Aorta (tissue), 5 donors: ENCODE data around the gene TIGD1. TPM values are rescaled to one million over a fixed set of nuclear protein-coding genes. Genes with fewer than 3 reads are reported as not detected.

ENCODE experiments used
- ATAC-seq: fragments of 200-7000 bp; cut with Tn5 transposase; one replicate; pipeline ENCODE4 v1.9.1; 2022; ENCODE audit warnings: moderate library complexity; ENCODE audit not compliant: low FRiP score
- DNase-seq, 2 donors: peaks; one replicate each; pipeline ENCODE4 v3.0.0-alpha.2; 2020
- H3K27ac ChIP-seq, 2 donors: one replicate each; pipeline ENCODE4 v1.5.1; 2013; ENCODE audit warnings: low read length in 2 of 2, mild to moderate bottlenecking in 2 of 2, moderate library complexity in 2 of 2, control low read depth in 1 of 2, inconsistent platforms in 1 of 2, low read depth in 1 of 2
- H3K27me3 ChIP-seq, 2 donors: one replicate each; pipeline ENCODE4 v1.6.1; 2013; ENCODE audit warnings: control low read depth in 1 of 2, low read length in 1 of 2, mild to moderate bottlenecking in 1 of 2, moderate library complexity in 1 of 2; ENCODE audit not compliant: insufficient read depth in 2 of 2, control insufficient read depth in 1 of 2
- H3K36me3 ChIP-seq, 2 donors: one replicate each; pipeline ENCODE4 v1.6.1; 2013; ENCODE audit warnings: control low read depth in 1 of 2, low read length in 1 of 2, mild to moderate bottlenecking in 1 of 2; ENCODE audit not compliant: insufficient read depth in 2 of 2, control insufficient read depth in 1 of 2
- H3K4me1 ChIP-seq, 2 donors: one replicate each; pipeline ENCODE4 v1.6.1; 2013; ENCODE audit warnings: low read length in 2 of 2, control low read depth in 1 of 2, mild to moderate bottlenecking in 1 of 2, moderate library complexity in 1 of 2; ENCODE audit not compliant: insufficient read depth in 2 of 2, control insufficient read depth in 1 of 2
- H3K4me3 ChIP-seq, 2 donors: one replicate each; pipeline ENCODE4 v1.5.1; 2013; ENCODE audit warnings: low read length in 2 of 2, control low read depth in 1 of 2, mild to moderate bottlenecking in 1 of 2
- H3K9me3 ChIP-seq: one replicate; pipeline ENCODE4 v1.6.1; 2013; ENCODE audit warnings: mild to moderate bottlenecking, low read length; ENCODE audit not compliant: control insufficient read depth
- WGBS, 2 donors: extraction: QIAGEN DNeasy Blood & Tissue Kit; methylation state at CpG; one replicate each; pipeline ENCODE4 v1.1.7; 2013; 5-methylcytosine and 5-hydroxymethylcytosine counted together
- intact Hi-C, 2 donors: fragments of 100-400 bp; cut with DNase I; formaldehyde crosslinking; loops; one replicate each; pipeline versions ENCODE4 v1.14.2 to v1.15.0; 2022
- polyA plus RNA-seq, 2 donors: library from polyadenylated mRNA; stranded (reverse); fragments of 200-250 nt; gene quantifications; one replicate each; pipeline ENCODE4 v1.2.3, GENCODE V29; 2013
- total RNA-seq, 2 donors: library from RNA; stranded (reverse); fragmentation: NEBNext Ultra II Directional; extraction: Animal tissue kit (Norgen Biotek cat#: 25700); gene quantifications; one replicate each; pipeline ENCODE4 v1.2.1, GENCODE V29; 2021
- donor health status: healthy with polysubstance abuse.
- donor health status: Bipolar disorder and iron deficiency.
- donor health status: DM: no; HTN: no; CAD: no.
- donor health status: DM: no; HTN: no; CAD: no.
- donor health status: DM: yes; HTN: yes; CAD: no.

Gene TIGD1
- total and polyA plus RNA-seq, 4 donors: 0.50 to 3.3 (median 2.1) TPM

- intact Hi-C loops: no loop called here
- 71 to 72% methylated on average over 6 of the region's 6 CpGs for WGBS, 2 donors
- no peaks in the 10 kb centered on the region for H3K27me3 ChIP-seq
- no peak for ATAC-seq
- H3K27ac ChIP-seq: no peak overlapping the region
- no peak overlapping the region for H3K4me3 ChIP-seq
- no peaks in the 10 kb centered on the region for H3K9me3 ChIP-seq
- H3K4me1 ChIP-seq: no peaks in the 10 kb centered on the region
- no peak for DNase-seq
- no peaks in the 10 kb centered on the region for H3K36me3 ChIP-seq
These were observed 31.5 kb downstream of the TIGD1 start for GRCh38 chr2:232518844-232519243.

GRCh38 chr2:232516551-232516950 is 33.8 kb downstream of the TIGD1 start:
- ATAC-seq (no peak), DNase-seq (no peak)
- Histone ChIP-seq H3K27me3 (no peaks in the 10 kb centered on the region), H3K36me3 (no peaks in the 10 kb centered on the region), H3K4me3 (no peak overlapping the region), H3K9me3 (no peaks in the 10 kb centered on the region), H3K27ac (no peak overlapping the region), H3K4me1 (no peaks in the 10 kb centered on the region)
- intact Hi-C loops: no loop called here
- 89 to 90% methylated on average over 3 of the region's 3 CpGs for WGBS, 2 donors

DNA sequence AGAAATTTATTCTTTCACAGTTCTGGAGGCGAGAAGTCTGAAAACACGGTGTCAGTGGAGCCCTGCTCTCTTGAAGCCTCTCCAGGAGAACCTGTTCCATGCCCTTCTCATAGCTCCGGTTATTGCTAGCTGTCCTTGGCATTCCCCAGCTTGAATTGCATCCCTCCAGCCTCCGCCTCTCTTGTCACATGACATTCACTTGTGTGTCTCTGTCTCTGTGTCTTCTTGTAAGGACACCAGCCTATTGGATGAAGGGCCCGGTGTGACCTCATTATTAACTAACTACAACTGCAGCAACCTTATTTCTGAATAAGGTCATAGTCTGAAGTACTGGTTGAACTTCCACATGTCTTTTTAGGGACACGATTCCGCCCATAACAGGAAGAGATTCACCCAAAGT is 34.7 kb downstream of the TIGD1 start:
- Histone ChIP-seq H3K9me3 (no peaks in the 10 kb centered on the region), H3K36me3 (no peaks in the 10 kb centered on the region), H3K27ac (no peak overlapping the region), H3K4me3 (no peak overlapping the region), H3K4me1 (no peaks in the 10 kb centered on the region), H3K27me3 (no peaks in the 10 kb centered on the region)
- intact Hi-C loops: no loop called here
- DNase-seq (no peak), ATAC-seq (no peak)
- 91 to 92% methylated on average over 7 of the region's 7 CpGs for WGBS, 2 donors

GRCh38 chr2:232513353-232513752 is 37.0 kb downstream of the TIGD1 start:
- DNase-seq: no peak
- Histone ChIP-seq H3K27ac (no peak overlapping the region), H3K36me3 (no peaks in the 10 kb centered on the region), H3K4me1 (no peaks in the 10 kb centered on the region), H3K27me3 (no peaks in the 10 kb centered on the region), H3K4me3 (no peak overlapping the region), H3K9me3 (no peaks in the 10 kb centered on the region)
- no peak for ATAC-seq
- 76 to 80% methylated on average over 5 of the region's 5 CpGs for WGBS, 2 donors
- intact Hi-C loops: no loop called here

DNA sequence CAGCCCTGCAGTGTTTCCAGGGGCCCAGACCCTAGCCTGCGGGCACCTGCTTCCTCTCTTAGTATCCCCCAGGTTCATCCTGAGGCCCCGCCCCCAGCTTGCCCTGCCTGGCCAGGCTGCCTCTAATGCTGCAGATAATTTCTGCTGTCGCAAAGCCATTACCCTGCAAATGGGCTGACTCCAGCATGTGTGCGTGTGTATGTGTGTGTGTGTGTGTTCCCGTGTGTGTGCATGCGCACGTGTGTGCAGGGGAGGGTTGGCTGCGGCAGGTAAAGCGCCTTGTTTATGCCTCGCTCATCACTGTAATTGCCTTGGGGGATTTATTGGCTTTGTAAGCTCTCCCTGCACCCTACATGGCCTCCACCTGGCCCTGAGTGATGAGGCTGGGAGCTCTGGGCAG is 37.8 kb downstream of the TIGD1 start:
- no peak for ATAC-seq
- 78 to 79% methylated on average over 10 of the region's 10 CpGs for WGBS, 2 donors

GRCh38 chr2:232511336-232511890 is 38.9 kb downstream of the TIGD1 start:
- intact Hi-C loops: no loop called here
- no peak for DNase-seq

More for the DNA sequence above, 37.8 kb downstream of the TIGD1 start:
- DNase-seq: no peak
- intact Hi-C loops: no loop called here
- no peaks in the 10 kb centered on the region for H3K4me1 ChIP-seq
- no peak overlapping the region for H3K27ac ChIP-seq
- no peaks in the 10 kb centered on the region for H3K27me3 ChIP-seq
- H3K36me3 ChIP-seq: no peaks in the 10 kb centered on the region
- H3K4me3 ChIP-seq: no peak overlapping the region
- H3K9me3 ChIP-seq: no peaks in the 10 kb centered on the region

DNA sequence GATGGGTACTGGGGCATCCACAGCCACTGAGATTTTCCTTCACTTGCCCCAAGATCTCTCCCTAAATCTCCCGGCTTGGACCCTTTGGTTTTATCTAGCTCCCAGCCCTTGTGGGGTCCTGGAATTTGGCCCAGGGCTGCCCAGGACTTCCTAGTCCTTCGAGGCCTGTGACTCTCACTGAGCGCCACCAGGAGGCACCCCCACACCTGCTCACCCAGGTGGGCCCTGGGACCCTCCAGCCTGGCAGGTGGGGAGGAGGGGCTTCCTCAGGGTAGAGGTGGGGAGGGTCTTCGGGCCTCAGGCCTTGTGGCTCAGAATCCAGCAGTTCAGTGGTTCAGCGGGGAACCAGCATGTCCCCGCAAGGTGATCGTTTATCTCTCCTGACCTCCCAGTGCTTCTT is 42.1 kb downstream of the TIGD1 start:
- Histone ChIP-seq H3K9me3 (no peaks in the 10 kb centered on the region), H3K4me3 (no peak overlapping the region), H3K27me3 (no peaks in the 10 kb centered on the region), H3K36me3 (no peaks in the 10 kb centered on the region), H3K4me1 (no peaks in the 10 kb centered on the region), H3K27ac (no peak overlapping the region)
- ATAC-seq (no peak), DNase-seq (no peak)
- WGBS, 2 donors: 73 to 81% methylated on average over 7 of the region's 7 CpGs
- intact Hi-C loops: no loop called here

More at GRCh38 chr2:232511336-232511890, 38.9 kb downstream of the TIGD1 start:
- no peaks in the 10 kb centered on the region for H3K27me3 ChIP-seq
- no peak for ATAC-seq
- H3K27ac ChIP-seq: no peak overlapping the region
- 24 to 32% methylated on average over 11 of the region's 11 CpGs for WGBS, 2 donors
- no peaks in the 10 kb centered on the region for H3K4me1 ChIP-seq
- H3K36me3 ChIP-seq: no peaks in the 10 kb centered on the region
- no peaks in the 10 kb centered on the region for H3K9me3 ChIP-seq
- no peak overlapping the region for H3K4me3 ChIP-seq

GRCh38 chr2:232506709-232507108 is 43.6 kb downstream of the TIGD1 start:
- intact Hi-C loops: no loop called here
- 79 to 82% methylated on average over 4 of the region's 4 CpGs for WGBS, 2 donors

DNA sequence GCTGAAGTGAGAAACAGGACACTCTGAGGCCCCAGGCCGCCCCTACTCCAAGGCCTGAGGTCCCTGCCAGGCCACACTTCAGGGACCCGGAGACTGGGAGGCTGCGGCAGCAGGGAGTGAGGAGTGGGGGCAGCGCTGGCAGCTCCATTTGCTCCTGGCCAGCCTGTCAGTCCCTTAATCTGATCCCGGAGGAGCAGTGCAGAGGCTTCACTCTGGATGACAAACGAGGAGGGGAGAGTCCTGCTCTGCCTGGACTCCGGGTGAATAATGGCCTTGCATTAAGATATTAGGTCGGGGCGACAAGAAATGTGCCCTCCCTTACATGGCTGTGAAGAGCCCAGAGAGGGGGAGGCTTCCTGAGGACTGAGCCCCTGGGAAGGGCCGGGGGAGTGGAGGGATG is 44.5 kb downstream of the TIGD1 start:
- Histone ChIP-seq H3K27me3 (no peaks in the 10 kb centered on the region), H3K27ac (no peak overlapping the region), H3K4me1 (no peaks in the 10 kb centered on the region), H3K4me3 (no peak overlapping the region), H3K9me3 (no peaks in the 10 kb centered on the region), H3K36me3 (no peaks in the 10 kb centered on the region)
- no peak for ATAC-seq
- intact Hi-C loops: no loop called here
- WGBS, 2 donors: 64 to 71% methylated on average over 10 of the region's 10 CpGs
- no peak for DNase-seq

More at GRCh38 chr2:232506709-232507108, 43.6 kb downstream of the TIGD1 start:
- no peak overlapping the region for H3K27ac ChIP-seq
- H3K27me3 ChIP-seq: no peaks in the 10 kb centered on the region
- no peak overlapping the region for H3K4me3 ChIP-seq
- DNase-seq: no peak
- no peaks in the 10 kb centered on the region for H3K4me1 ChIP-seq
- ATAC-seq: no peak
- no peaks in the 10 kb centered on the region for H3K9me3 ChIP-seq
- H3K36me3 ChIP-seq: no peaks in the 10 kb centered on the region
